Measurements from ENCODE around the gene GRK1.

DNA sequence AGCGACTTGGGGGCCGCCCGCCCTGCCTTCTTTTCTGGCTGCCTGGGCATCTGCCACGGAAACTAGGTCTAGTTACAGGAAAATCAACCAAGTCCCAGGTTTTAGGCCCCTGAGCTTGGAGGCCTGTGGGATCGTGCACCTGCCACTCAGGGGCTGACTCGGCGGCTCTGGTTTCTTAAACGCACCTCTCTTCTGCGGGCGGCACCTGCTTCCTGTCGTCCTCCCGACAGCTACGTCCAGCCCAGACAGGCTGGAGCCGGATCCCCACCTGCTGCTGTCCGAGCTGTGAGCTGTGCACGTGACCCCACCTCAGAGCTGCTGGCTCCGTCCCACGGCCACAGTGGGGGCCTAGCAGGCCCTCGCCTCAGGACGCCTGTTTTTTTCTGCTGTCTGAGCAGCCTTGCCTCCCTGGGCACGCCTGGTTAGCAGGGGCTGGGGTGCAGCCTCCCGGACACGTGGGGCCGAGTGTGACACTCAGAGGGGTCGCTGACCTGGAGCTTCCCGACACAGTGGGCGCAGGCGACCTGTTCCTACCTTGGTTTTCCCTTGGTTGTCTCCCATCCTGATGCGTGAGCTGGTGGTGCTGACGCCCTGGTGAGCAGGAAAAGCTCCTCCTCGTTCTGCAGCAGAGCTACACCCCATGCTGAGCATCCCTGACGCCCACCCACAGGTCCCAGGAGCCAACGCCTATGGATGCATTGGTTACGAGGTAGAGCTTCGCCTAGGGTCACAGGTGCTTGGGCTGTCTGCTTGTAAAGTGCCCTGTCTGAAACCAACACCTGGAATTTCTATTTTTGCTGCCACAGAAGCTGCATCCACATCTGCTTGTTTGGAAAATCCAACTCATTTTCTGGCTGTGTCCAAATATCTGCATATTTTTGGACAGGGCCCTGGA, 109.5 kb downstream of the GRK1 start:
- TF ChIP-seq, protein P1, sequence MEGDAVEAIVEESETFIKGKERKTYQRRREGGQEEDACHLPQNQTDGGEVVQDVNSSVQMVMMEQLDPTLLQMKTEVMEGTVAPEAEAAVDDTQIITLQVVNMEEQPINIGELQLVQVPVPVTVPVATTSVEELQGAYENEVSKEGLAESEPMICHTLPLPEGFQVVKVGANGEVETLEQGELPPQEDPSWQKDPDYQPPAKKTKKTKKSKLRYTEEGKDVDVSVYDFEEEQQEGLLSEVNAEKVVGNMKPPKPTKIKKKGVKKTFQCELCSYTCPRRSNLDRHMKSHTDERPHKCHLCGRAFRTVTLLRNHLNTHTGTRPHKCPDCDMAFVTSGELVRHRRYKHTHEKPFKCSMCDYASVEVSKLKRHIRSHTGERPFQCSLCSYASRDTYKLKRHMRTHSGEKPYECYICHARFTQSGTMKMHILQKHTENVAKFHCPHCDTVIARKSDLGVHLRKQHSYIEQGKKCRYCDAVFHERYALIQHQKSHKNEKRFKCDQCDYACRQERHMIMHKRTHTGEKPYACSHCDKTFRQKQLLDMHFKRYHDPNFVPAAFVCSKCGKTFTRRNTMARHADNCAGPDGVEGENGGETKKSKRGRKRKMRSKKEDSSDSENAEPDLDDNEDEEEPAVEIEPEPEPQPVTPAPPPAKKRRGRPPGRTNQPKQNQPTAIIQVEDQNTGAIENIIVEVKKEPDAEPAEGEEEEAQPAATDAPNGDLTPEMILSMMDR (IDR thresholded peaks at IDR 0.05), result no peak
- no peak for TF ChIP-seq ZFX (IDR thresholded peaks at IDR 0.05; ENCODE audit: borderline replicate concordance)

All from 22Rv1 (cell line).